Activated naive CD8-positive, alpha-beta T cell treated with anti-CD3 and anti-CD28 coated beads, Interleukin-2, amount 50 U/mL, for 16 hours (primary cell): ENCODE measurements around the gene ACCS.

Experiments used
- DNase-seq: peaks from one replicate; pipeline ENCODE4 v3.0.0-alpha.2; 2020; ENCODE audit warnings: low read depth, low spot score

ACCS gene, protein sequence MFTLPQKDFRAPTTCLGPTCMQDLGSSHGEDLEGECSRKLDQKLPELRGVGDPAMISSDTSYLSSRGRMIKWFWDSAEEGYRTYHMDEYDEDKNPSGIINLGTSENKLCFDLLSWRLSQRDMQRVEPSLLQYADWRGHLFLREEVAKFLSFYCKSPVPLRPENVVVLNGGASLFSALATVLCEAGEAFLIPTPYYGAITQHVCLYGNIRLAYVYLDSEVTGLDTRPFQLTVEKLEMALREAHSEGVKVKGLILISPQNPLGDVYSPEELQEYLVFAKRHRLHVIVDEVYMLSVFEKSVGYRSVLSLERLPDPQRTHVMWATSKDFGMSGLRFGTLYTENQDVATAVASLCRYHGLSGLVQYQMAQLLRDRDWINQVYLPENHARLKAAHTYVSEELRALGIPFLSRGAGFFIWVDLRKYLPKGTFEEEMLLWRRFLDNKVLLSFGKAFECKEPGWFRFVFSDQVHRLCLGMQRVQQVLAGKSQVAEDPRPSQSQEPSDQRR

DNA sequence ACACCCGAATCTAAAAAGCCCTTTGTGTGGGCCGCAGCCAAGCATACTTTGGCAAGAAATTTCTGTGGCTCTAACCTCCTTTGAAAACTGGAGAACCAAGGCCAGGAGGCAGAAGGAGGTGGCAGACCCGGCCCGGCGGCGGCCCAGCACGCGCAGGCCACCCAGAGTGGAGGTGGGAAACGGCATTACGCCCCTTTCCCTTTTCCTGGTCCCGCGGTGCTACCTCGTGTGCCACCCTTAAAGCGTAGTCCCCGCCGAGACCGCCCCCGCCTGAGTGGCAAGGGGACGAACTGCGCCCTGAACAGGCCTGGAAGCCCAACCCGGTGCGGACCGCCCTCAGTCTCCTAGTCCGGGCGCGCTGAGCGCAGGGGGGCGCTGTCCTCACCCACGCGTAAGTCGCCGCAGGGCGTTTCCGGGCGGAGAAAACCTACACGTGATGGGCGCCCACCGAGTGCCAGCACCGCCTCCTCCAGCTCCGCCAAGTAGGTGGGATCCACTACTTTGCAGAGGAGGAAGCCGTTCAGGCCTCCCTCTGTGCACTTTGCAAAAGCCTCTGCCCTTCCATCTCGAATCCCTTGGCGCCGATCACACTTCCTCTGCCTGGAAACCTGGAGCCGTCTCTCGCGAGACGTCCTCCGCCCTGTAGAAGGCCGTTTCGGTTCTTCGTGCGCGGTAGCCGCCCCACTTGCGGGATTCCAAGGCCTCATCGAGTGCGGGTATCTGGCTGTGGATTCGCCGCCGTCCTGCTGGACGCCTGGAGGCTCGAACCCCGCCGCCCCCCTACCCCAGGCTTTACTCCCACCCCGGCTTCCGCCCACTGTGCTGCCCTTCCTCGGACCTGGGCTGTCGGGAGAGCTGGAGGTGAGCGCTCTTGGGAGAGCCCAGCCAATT lies at the start of gene ACCS:
TSS of gene ACCS (plus strand) at position 430 of the 891 bp plus-strand sequence. CDS start 1,358 bp downstream, outside the sequence.
- DNase-seq = peak; percentile 71

DNA sequence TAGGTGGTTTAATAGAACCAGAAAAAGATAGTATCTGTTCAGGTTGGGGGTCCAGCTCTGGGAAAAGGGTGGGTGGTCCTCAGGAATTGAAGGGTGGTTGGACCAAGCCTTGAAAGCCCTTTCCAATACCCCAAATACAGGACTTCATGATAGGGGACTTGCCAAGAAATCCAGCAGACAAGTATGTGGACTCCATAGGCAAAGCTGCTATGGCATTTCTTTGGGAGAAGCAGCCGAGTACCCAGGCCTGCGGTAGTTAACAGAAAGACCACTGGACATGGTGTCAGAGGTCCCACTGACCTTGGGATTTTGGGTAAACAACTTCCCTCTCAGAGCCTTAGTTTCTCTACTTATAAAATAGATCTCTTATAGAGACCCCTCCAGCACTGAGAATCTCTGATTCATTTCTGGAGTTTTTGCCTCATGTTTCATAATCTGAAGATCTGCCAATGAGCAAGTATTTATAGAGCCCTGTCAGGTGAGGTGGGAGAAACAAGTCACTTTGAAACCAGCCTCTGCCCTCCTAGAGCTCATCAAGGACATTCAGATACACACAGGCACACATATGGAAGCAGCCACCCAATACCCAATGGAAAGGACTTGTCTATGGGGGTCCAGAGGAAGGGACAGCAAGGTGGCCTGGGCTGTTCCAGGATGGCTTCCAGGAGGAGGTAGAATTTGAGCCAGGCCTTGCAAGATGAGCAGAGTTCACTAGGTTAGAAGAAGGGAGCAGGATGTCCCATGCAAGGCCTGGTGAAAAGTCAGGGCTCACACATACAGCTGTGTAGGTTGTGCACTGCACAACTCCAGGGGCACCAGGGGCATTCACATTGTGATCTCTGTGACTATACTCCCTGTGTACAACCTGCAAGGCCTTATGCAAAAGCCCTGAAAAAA lies 49.3 kb upstream of the ACCS start:
- no peak for DNase-seq

DNA sequence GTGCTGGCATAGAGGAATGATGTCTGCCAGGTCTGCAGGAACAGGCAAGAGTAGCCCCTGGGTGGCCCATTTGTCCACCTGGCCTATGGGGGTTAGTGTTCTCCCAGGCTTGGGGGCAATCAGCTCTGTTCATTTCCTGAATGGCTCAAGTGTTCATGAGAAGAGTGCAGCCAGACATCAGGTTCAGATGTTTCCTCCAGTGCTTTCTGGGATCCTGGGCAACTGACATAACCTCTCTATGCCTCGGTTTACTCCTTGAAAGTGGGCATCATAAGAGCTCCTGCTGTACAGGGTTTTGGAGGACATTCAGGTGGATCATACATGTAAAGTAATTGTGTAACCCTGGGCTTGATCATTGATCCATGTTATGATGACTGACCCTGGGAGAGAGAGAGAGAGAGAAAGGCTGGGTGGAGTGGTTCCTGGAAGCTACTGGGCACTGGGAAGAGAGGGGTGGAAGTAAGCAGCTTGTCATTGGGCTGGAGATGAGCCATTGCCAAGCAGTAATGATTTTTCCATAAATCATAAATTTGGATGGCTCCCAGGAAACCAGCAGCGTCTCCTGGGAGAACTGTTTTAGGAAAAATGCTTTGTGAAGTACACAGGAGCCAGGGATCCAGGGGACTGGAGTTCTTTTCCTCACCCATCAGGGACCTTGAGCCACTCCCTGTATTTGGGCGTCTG lies 48.5 kb upstream of the ACCS start:
- DNase-seq = no peak

DNA sequence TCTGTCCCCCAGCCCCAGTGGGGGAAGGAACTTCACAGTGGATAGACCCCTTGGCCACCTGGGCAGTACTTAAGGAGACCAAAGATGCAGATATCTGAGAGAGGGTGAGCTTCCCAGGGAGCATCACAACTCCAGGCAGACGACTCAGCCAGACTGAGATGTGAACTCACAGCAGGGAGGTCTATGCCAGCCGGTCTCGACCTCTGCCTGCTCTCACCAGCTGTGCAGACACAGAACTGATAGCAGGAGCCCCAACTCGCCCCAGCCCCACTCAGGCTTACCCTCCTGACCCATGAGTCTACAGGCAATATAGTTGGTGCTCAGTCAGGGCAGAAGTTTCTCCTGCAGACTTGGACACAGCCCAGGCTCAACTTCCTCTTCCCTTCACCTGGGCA lies 47.9 kb upstream of the ACCS start:
- no peak for DNase-seq

DNA sequence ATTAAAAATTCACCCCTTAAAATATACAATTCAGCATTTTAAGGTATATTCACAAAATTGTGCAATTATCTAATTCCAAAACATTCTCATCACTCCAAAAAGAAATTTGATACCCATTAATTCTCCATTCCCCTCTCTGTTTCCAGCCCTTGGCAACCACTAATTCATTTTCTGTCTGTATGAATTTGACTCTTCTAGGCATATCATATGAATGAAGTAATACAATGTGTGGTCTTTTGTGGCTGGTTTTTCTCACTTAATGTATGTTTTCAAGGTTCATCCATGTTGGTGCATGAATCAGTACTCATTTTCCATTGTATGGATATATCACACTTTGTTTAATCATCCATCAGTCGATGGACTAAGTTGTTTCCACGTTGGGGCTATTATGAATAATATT lies 47.2 kb upstream of the ACCS start:
- no peak for DNase-seq

DNA sequence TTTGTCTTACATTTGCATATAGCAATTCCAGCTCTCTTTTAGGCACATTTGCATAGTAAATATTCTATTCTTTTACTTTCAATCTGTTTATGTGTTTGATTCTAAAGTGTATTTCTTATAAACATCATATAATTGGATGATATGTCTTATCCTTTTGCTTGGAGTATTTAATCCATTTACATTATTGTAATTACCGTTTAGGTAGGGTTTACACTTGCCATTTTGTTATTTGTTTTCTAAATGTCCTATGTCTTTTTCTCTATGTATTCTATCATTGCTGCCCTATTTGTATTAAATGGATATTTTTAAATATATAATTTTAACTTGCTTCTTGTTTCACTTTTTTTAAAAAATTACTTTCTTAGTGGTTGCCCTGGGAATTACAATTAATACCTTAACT lies 41.1 kb upstream of the ACCS start:
- DNase-seq = no peak

DNA sequence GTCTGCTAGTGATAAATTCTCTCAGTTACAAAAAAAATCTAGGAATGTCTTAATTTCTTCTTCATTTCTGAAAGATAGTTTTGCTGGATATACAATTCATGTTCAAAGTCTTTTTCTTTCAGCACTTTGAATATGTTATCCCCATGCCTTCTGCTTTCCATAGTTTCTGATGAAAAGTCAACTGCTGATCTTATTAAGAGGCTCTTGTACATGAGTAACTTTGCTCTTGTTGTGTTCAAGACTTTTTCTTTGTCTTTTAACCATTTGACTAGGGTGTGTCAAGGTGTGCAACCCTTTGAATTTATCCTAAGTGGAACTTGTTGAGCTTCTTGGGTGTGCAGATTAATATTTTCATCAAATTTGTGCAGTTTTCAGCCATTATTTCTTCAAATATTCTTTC lies 40.3 kb upstream of the ACCS start:
- no peak for DNase-seq

DNA sequence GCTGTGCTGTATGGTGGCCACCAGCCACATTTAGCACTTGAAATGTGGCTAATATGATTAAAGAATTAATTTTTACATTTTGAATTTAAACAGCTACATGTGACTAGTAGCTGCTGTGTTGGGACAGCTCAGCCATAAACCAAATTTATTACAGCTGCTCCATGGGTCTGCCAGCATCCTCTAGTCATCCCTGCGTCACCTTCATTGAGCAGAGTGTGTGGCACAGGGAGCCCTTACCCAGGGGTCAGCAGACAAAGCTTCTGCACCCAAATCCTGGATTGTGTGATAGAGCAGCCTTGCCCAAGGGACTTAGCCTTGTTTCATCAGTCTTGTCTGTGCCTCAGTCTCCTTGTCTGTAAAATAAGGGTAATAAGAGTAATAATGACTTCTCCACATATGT lies 37.7 kb upstream of the ACCS start:
- DNase-seq = no peak

DNA sequence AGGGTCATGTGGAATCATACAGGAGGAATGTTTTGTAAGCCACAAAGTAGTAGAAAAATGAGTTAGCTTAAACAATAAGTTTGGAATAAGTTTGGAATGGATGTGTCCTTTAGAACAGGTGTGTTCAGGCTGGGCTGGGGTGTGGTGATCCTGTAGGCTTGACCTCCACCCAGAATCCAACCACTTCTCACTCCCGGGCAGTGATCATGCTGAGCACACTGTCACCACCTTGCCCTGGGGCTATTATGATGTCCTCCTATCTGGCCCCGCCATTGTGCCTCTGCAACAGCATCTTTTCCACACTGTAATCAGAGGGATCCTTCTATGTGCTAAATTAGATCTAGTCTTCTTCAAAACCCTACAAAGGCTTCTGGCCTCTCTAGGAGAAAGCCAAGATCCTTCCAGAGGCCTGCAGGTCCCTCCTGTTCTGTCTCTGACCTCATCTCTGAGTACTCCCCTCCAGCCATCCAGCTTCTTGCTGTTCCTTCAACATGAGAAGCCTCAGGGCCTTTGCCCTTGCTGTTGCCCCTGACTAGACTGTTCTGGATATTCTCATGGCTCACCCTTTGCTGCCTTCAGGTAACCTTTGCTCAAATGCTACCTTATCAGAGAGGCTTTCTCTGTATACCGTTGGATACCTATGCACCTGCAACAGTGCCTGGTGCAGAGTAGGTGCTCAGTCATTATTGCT lies 37.1 kb upstream of the ACCS start:
- DNase-seq = no peak

DNA sequence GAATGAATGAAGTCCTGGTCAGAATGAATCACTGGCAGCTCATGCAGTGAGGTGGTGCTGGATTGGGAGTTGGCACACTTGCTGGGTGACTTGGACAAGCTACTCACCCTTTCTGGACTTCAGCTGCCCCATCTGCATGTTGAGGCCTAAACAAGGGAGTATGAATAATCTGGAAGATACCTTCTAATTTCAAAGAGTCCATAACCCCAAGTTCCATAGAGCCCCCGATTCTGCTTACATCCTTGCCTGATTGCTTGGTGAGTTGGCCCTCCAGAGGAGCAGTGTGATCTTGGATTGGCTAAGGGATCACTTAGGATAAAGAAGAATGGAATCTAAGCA lies 36.6 kb upstream of the ACCS start:
- DNase-seq = no peak

DNA sequence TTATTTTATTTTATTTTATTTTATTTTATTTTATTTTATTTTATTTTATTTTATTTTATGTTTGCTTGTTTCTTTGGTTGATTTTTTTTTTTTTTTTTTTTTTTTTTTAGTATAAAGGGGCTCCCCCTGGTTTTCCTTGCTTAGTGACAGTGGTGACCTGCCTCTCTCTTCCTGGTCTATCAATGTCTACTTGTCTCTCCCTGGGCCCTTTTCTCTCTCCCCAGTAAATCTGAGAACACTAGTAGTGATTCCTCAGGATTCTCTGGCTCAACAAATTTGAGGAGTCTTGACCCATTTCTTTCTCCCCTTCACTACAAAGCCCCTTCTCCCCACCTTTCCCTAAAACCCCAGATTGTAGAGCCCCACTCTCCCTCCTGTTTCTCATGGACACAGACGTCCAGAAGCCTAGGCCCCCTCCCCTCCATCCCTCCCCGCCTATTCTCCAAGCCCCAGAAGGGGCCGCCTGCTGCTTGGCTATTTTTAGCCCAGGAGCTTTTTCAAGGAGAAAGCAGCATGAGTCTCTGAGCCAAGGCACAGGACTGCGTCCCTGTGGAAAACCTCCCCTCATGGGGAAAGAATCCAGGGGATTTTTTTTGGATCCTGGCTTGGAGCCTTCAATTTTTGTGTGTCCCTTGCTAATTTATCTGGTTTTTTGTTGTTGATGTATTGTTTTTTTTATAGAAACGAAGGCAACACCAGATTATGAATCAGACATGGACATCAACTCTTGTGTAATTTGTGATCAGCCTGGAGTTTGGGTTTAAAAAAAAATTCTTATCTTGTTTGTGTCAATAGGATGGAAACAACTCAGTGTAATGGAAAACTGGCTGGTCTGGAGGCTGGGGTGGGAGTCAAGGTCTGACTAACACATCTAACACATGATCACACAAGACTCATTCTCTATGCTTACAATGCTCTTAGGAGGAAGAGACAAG lies 35.8 kb upstream of the ACCS start:
- DNase-seq = no peak

DNA sequence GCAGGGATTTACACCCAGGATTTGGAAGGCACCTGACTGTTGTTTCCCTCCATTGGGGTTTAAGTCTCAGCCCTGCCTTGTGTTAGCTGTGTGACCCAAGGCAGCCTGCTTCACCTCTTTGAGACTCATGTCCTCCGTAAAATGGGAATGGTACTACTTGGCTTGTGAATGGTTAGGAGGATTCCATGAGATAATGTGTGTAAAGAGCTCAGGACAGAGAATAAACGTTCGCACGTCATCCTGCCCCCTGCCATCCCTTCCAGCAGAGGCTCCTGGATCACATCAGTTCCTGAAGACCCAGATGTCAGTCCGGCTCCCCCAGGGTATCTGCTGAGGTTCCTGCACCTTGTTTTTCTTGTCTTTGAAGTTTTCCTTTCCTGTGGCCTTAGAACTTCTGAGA lies 35.1 kb upstream of the ACCS start:
- no peak for DNase-seq

DNA sequence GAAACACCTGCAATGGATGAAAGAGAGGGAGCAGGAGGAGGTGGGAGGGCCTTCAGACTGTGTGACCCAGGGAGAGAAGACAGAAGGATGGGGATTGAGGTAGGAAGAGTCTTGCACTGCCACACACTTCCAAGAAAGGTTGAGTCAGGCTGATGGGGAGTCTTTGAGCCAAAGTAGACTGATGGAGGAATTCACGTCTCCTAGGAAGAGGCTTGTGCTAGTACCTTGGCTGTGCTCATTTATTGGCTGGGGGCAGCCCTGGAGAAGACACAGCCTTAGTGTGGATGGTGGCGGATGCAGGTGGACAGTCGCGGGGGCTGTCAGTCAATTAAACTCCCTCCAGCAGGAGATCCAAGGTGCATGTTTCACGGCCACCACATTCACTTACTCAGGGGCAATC lies 34.5 kb upstream of the ACCS start:
- no peak for DNase-seq

DNA sequence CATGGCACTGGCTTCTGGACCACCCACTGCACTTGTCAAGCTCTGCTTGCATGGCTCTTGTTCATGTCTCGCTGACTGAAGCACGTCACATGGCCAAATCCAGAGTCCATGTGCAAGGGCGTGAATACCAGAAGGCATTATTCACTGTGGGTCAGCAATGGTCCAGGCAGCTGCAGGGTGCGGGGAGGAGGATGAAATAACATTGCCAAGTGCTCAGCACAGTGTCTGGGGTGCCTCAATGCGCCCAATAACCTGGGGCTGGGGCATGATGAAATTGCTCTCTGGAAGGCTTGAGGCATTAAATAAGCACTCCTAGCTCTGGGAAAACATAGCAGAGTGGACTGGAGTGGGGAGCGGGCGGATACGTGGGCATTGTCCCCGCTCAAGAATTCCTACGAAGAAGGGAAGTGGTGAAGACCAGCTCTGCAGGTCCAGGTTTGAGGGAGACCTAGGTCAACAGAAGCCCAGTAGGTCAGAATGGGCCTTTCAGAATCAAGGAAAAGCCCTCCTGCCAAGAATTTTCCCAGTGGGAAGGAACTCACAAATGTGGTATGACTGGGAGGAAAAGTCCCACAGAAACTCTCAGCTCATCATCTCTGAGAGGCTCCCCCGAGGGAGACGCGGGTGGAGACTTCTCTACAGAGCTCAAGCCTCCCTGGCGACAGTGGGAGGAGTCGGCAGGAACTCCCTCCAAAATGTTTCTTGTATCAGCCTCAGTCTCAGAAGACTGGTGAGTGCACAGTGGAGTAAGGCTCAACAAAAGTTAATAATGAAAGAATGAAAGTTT lies 33.6 kb upstream of the ACCS start:
- DNase-seq = no peak

DNA sequence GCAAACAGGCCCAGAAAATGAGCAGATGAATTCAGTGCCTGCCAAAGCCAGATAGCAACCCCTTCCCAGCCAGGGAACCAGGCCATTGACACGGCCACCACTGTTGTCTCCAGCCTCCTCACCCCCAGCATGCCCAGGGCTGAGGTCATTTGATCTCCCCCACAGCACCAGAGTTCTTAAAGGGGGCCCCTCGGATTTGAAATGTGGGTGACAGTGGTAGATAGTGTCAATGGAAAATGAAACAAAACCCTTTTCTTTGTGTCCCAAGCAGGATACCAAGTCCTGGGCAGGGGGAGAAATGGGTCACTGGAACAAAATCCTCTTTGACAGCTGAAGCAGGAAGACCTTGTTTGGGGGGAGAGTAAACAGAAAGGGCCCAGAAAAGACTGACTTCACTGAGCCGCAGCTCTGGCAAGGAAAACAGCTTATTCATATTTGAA lies 32.6 kb upstream of the ACCS start:
- no peak for DNase-seq

DNA sequence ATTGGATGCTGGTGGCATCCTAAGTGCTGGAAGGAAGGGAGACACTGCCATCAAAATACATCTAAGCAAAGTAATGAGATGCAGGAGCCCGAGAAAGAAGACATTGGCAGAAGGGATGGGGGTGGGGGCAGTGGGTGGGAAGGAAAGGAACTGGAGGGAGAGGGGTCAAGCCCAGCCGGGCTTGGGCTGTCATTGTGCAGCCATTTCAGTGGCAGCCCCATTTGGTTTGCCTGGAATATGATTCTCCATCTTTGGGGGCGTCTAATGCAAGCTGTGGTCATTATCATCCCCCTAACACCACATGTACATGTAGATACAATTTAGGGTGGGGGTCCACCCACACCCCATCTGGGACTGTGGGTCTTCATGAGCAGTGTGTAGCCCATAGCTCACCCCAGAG lies 32.2 kb upstream of the ACCS start:
- DNase-seq = no peak

DNA sequence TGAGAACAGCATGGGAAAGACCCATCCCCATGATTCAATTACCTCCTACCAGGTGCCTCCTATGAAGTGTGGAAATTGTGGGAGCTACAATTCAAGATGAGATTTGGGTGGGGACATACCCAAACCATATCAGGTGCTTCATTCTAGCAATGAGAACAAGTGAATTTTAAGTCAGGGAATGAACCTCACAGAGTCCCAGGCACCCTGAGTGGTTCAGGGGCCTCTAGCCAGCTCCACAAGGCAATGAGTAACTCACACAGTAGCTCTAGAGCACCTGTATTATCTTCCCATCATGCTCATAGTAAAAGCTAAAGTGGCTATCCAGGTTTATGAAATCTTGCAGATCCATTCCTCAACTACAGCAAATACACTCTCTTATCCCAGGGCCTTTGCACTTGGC lies 31.4 kb upstream of the ACCS start:
- DNase-seq = no peak

DNA sequence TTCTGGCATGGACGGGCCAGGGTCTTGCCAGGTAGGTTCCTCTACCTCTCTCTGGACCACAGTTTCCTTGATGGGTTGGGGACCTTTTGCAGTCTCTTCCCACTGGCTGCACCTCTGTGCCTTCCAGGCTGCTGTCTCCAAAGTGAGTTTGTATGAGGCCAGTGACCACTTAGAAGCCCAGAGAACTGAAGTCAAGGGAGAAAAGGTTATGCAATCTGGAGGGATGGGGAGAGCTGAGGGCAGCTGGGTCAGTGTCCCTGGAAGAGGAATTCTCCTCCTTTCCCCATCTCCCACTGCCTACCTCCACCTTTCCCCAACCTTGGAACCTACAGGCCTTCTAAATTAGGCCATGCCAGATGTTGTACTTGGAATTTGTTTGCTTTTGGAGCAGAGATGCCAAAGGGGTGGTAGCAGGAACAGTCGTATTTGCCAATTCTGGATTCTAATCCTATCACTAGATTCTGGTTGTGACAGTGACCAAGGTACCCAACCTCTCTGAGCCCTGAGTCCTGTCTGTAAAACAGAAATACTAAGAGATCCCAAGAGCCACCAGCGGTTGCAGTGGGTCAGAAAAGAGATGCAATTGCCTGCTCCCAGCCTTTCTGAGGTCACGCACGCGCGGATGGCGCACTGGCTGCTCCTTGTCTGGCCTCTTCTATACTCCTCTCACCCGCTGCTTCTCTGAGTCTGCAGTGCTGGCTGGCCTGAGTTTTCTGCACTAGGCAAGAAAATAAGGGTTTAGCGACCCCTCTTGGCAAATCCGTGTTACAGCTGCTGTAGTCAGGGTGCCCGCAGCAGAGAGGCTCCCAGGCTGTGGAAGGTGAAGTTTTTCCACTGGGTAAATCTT lies 29.0 kb upstream of the ACCS start:
- no peak for DNase-seq
